H1 (cell line): ENCODE data around the gene OSBPL3.

Experiments used
- EP300 ChIP-seq, 2 experiments: IDR thresholded peaks; 1 replicate in 1 of 2; 2 replicates in 1 of 2; pipeline ENCODE4 v1.6.1; 2011 to 2012; ENCODE audit warnings: low read depth in 2 of 2, low read length in 2 of 2, mild to moderate bottlenecking in 2 of 2, borderline replicate concordance in 1 of 2, inconsistent platforms in 1 of 2, moderate library complexity in 1 of 2
- MAX ChIP-seq: IDR thresholded peaks from 2 replicates; pipeline ENCODE4 v1.6.1; 2012; ENCODE audit warnings: inconsistent platforms
- SAP30 ChIP-seq: fragments of 300-600 bp; sonication (generic); IDR thresholded peaks from 2 replicates; pipeline ENCODE4 v1.7.1; 2012; ENCODE audit warnings: low read length, moderate library complexity, mild to moderate bottlenecking, inconsistent platforms; ENCODE audit not compliant: insufficient read depth, insufficient replicate concordance
- TAF7 ChIP-seq: optimal IDR thresholded peaks from 2 replicates; pipeline ENCODE3; 2011; ENCODE audit warnings: low read depth, mild to moderate bottlenecking, inconsistent platforms, low read length, moderate library complexity, borderline replicate concordance
- YY1 ChIP-seq: IDR thresholded peaks from 2 replicates; pipeline ENCODE4 v1.6.1; 2011; ENCODE audit warnings: low read depth, mild to moderate bottlenecking, low read length
- TF ChIP-seq, protein P1 (sequence below): IDR thresholded peaks from 2 replicates; pipeline ENCODE4 v1.6.1; 2011; ENCODE audit warnings: low read length, improper control_type of control experiment
- TF ChIP-seq, protein P2 (sequence below), 3 experiments: IDR thresholded peaks; 1 replicate in 2 of 3; 2 replicates in 1 of 3; pipeline versions ENCODE4 v1.5.1 to v1.6.1; 2011; ENCODE audit warnings: low read length in 3 of 3, mild to moderate bottlenecking in 3 of 3, inconsistent platforms in 2 of 3, low read depth in 1 of 3, moderate library complexity in 1 of 3; ENCODE audit not compliant: insufficient read depth in 1 of 3; ENCODE audit errors: control extremely low read depth in 1 of 3

DNA sequence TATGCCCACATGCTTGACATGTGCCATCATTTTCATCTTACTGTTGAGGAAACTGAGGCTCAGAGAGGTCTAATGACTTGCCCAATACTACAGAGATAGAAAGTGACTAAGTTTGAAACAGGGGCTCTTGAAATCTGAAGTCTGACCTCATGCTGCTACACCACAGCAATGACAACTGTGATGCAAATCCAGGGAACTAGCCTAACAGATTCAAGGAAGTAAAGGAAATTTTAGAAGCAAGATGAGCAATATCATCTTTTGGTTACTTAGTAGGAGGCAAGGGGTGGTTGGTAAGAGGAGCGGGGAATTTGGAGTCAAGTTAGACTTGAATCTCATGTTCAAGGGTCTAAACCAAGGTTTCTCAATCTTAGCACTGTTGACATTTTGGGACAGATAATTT is 26.3 kb upstream of the OSBPL3 start:
- TF ChIP-seq, protein P1, sequence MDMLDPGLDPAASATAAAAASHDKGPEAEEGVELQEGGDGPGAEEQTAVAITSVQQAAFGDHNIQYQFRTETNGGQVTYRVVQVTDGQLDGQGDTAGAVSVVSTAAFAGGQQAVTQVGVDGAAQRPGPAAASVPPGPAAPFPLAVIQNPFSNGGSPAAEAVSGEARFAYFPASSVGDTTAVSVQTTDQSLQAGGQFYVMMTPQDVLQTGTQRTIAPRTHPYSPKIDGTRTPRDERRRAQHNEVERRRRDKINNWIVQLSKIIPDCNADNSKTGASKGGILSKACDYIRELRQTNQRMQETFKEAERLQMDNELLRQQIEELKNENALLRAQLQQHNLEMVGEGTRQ = no peak
- TF ChIP-seq EP300 (IDR thresholded peaks at IDR 0.05; ENCODE audit: borderline replicate concordance in 1 of 2, low read depth in 2 of 2, low read length in 2 of 2) (no peak), SAP30 (no peak), YY1 (no peak), MAX (no peak), TAF7 (no peak)
- TF ChIP-seq, protein P2, sequence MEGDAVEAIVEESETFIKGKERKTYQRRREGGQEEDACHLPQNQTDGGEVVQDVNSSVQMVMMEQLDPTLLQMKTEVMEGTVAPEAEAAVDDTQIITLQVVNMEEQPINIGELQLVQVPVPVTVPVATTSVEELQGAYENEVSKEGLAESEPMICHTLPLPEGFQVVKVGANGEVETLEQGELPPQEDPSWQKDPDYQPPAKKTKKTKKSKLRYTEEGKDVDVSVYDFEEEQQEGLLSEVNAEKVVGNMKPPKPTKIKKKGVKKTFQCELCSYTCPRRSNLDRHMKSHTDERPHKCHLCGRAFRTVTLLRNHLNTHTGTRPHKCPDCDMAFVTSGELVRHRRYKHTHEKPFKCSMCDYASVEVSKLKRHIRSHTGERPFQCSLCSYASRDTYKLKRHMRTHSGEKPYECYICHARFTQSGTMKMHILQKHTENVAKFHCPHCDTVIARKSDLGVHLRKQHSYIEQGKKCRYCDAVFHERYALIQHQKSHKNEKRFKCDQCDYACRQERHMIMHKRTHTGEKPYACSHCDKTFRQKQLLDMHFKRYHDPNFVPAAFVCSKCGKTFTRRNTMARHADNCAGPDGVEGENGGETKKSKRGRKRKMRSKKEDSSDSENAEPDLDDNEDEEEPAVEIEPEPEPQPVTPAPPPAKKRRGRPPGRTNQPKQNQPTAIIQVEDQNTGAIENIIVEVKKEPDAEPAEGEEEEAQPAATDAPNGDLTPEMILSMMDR (IDR thresholded peaks at IDR 0.05; ENCODE audit: control extremely low read depth in 1 of 3, insufficient read depth in 1 of 3, low read depth in 1 of 3, low read length in 3 of 3) = no peak
